HCT116 (cell line): Measurements from ENCODE around the gene CASP1. TPM values are rescaled to one million over a fixed set of nuclear protein-coding genes. Genes with fewer than 3 reads are reported as not detected.

Experiments
- ATAC-seq: fragments of 200-7000 bp; cut with Tn5 transposase; 2 replicates; pipeline ENCODE4 v1.9.1; 2020; ENCODE audit warnings: mild to moderate bottlenecking, moderate library complexity
- BruUV-seq: library from RNA; stranded (reverse); fragments of 400-500 nt; replicated peaks from 2 replicates; lab custom pipeline; 2021; lab: Mats Ljungman, UMichigan
- CTCF ChIA-PET: fragments of 300-600 bp; sonication (Branson Sonifier 250); formaldehyde crosslinking; loops from one replicate; lab custom pipeline; 2021; ENCODE audit warnings: antibody characterized with exemption; lab: Charles Lee
- POLR2A ChIA-PET: fragments of 300-600, 350-600 bp; sonication (Branson Sonifier 250); formaldehyde crosslinking; loops from one replicate; lab custom pipeline; 2021; ENCODE audit warnings: antibody characterized with exemption; lab: Charles Lee
- RAD21 ChIA-PET, 2 experiments: fragments of 300-600 bp; sonication (Branson Sonifier 250); formaldehyde crosslinking; loops; one replicate each; lab custom pipeline; 2023; ENCODE audit warnings: low total read pairs in 2 of 2; ENCODE audit not compliant: uncharacterized antibody in 2 of 2, unreplicated experiment in 2 of 2, low non-redundant PET in 1 of 2; lab: Charles Lee
- DNase-seq: peaks from one replicate; pipeline ENCODE4 v3.0.0-alpha.2; 2010; ENCODE audit warnings: low read depth, low spot score
- H2AFZ ChIP-seq: fragments of 200-600 bp; shearing (Covaris generic), sonication (generic); 2 replicates; pipeline ENCODE4 v1.6.1; 2017; ENCODE audit warnings: low read depth, mixed run types, mixed read lengths, antibody characterized with exemption, low read length; ENCODE audit not compliant: poor library complexity, severe bottlenecking
- H3K27ac ChIP-seq: 2 replicates; pipeline ENCODE4 v1.5.1; 2012; ENCODE audit warnings: low read depth, low read length
- H3K27me3 ChIP-seq: fragments of 200-600 bp; sonication (generic); 2 replicates; pipeline ENCODE4 v1.6.1; 2016; ENCODE audit warnings: mixed run types, low read length, mixed read lengths; ENCODE audit not compliant: insufficient read depth
- H3K36me3 ChIP-seq, 2 experiments: fragments of 200-500 bp in 1 of 2; fragments of 200-600 bp in 1 of 2; sonication (Bioruptor generic) in 1 of 2; sonication (generic) in 1 of 2; 2 replicates each; pipeline versions ENCODE4 v1.5.1 to v1.6.1; 2014 to 2016; ENCODE audit warnings: low read length in 2 of 2, inconsistent platforms in 1 of 2, mixed read lengths in 1 of 2, mixed run types in 1 of 2; ENCODE audit not compliant: insufficient read depth in 2 of 2, control insufficient read depth in 1 of 2
- H3K4me1 ChIP-seq, 2 experiments: fragments of 200-600 bp in 1 of 2; sonication (generic) in 1 of 2; 2 replicates each; pipeline versions ENCODE4 v1.5.1 to v1.6.1; 2012 to 2017; ENCODE audit warnings: low read length in 2 of 2, inconsistent platforms in 1 of 2, mild to moderate bottlenecking in 1 of 2, mixed read lengths in 1 of 2, mixed run types in 1 of 2, moderate library complexity in 1 of 2; ENCODE audit not compliant: insufficient read depth in 2 of 2, control insufficient read depth in 1 of 2
- H3K4me2 ChIP-seq: fragments of 200-600 bp; sonication (generic); 2 replicates; pipeline ENCODE4 v1.6.1; 2017; ENCODE audit warnings: mixed run types, low read length, mixed read lengths
- H3K4me3 ChIP-seq, 2 experiments: fragments of 200-600 bp in 1 of 2; sonication (generic) in 1 of 2; replicated peaks in 1 of 2; 2 replicates each; pipeline ENCODE4 v1.5.1; 2011 to 2016; ENCODE audit warnings: low read length in 2 of 2, control low read depth in 1 of 2, low read depth in 1 of 2, mild to moderate bottlenecking in 1 of 2, mixed read lengths in 1 of 2, mixed run types in 1 of 2
- H3K79me2 ChIP-seq: fragments of 200-600 bp; sonication (generic); 2 replicates; pipeline ENCODE4 v1.6.1; 2017; ENCODE audit warnings: mild to moderate bottlenecking, mixed run types, low read length, moderate library complexity, mixed read lengths; ENCODE audit not compliant: insufficient read depth
- H3K9ac ChIP-seq: fragments of 200-600 bp; sonication (generic); 2 replicates; pipeline ENCODE4 v1.6.1; 2016; ENCODE audit warnings: low read length, mixed read lengths
- H3K9me2 ChIP-seq: fragments of 200-600 bp; sonication (generic), shearing (Covaris generic); 2 replicates; pipeline ENCODE4 v1.6.1; 2017; ENCODE audit warnings: mixed run types, mild to moderate bottlenecking, moderate library complexity; ENCODE audit not compliant: insufficient read depth
- H3K9me3 ChIP-seq, 2 experiments: fragments of 200-500 bp in 1 of 2; fragments of 200-600 bp in 1 of 2; sonication (Bioruptor generic) in 1 of 2; sonication (generic) in 1 of 2; 2 replicates each; pipeline ENCODE4 v1.6.1; 2014 to 2017; ENCODE audit warnings: low read length in 2 of 2, mixed read lengths in 2 of 2, inconsistent platforms in 1 of 2, low read depth in 1 of 2, mild to moderate bottlenecking in 1 of 2, mixed run types in 1 of 2, moderate library complexity in 1 of 2; ENCODE audit not compliant: control insufficient read depth in 1 of 2, insufficient read depth in 1 of 2
- H4K20me1 ChIP-seq: fragments of 200-600 bp; sonication (generic), shearing (Covaris generic); 2 replicates; pipeline ENCODE4 v1.6.1; 2017; ENCODE audit warnings: mixed run types, mild to moderate bottlenecking, moderate library complexity; ENCODE audit not compliant: insufficient read depth
- CTCF ChIP-seq, 3 experiments: fragments of 200-600 bp in 1 of 3; sonication (generic) in 1 of 3; IDR thresholded peaks in 2 of 3; conservative IDR thresholded peaks in 1 of 3; 2 replicates each; pipeline ENCODE4 v1.5.1; 2012 to 2017; ENCODE audit warnings: low read depth in 2 of 3, low read length in 2 of 3, antibody characterized with exemption in 1 of 3, borderline replicate concordance in 1 of 3, control low read depth in 1 of 3, mild to moderate bottlenecking in 1 of 3, mixed read lengths in 1 of 3, mixed run types in 1 of 3, moderate library complexity in 1 of 3; ENCODE audit not compliant: insufficient read depth in 1 of 3
- EGR1 ChIP-seq: IDR thresholded peaks from 2 replicates; pipeline ENCODE4 v1.6.1; 2012; ENCODE audit warnings: low read depth
- ELF1 ChIP-seq: IDR thresholded peaks from 2 replicates; pipeline ENCODE4 v1.6.1; 2012; ENCODE audit warnings: low read depth, borderline replicate concordance
- EZH2 ChIP-seq: fragments of 200-600 bp; sonication (generic); IDR thresholded peaks from 2 replicates; pipeline ENCODE4 v1.6.1; 2017; ENCODE audit warnings: antibody characterized with exemption, mixed run types
- JUND ChIP-seq: IDR thresholded peaks from 2 replicates; pipeline ENCODE4 v1.6.1; 2012
- POLR2AphosphoS5 ChIP-seq: IDR thresholded peaks from 2 replicates; pipeline ENCODE4 v1.6.1; 2011; ENCODE audit warnings: mild to moderate bottlenecking, low read depth, low read length, moderate library complexity
- REST ChIP-seq: IDR thresholded peaks from 2 replicates; pipeline ENCODE4 v1.6.1; 2012; ENCODE audit warnings: low read depth
- SIN3A ChIP-seq: IDR thresholded peaks from 2 replicates; pipeline ENCODE4 v1.6.1; 2012; ENCODE audit warnings: low read depth
- SRF ChIP-seq: IDR thresholded peaks from 2 replicates; pipeline ENCODE4 v1.6.1; 2012; ENCODE audit warnings: low read depth
- YY1 ChIP-seq: IDR thresholded peaks from 2 replicates; pipeline ENCODE4 v1.6.1; 2011; ENCODE audit warnings: low read length, low read depth, moderate library complexity, mild to moderate bottlenecking; ENCODE audit not compliant: insufficient replicate concordance; ENCODE audit errors: extremely low read depth
- ZBTB33 ChIP-seq: IDR thresholded peaks from 2 replicates; pipeline ENCODE4 v1.6.1; 2011; ENCODE audit warnings: mild to moderate bottlenecking, low read length, moderate library complexity; ENCODE audit not compliant: insufficient replicate concordance; ENCODE audit errors: extremely low read depth
- ZFX ChIP-seq: fragments of 450-650 bp; IDR thresholded peaks from 2 replicates; pipeline ENCODE4 v1.6.1; 2017
- ZNF274 ChIP-seq: fragments of 200-500 bp; sonication (Bioruptor generic); IDR thresholded peaks from 2 replicates; pipeline ENCODE4 v1.6.1; 2014; ENCODE audit warnings: mild to moderate bottlenecking, low read depth, low read length, inconsistent platforms
- intact Hi-C: fragments of 100-400 bp; cut with micrococcal nuclease; formaldehyde crosslinking; loops from 2 replicates; pipeline ENCODE4 v1.10.0; 2022
- total RNA-seq: library from RNA; stranded (reverse); gene quantifications from one replicate; pipeline ENCODE4 v1.2.1, GENCODE V29; 2021; ENCODE audit not compliant: unreplicated experiment
- TF ChIP-seq, protein P1 (sequence below): IDR thresholded peaks from 2 replicates; pipeline ENCODE4 v1.6.1; 2012

CASP1 gene
- total RNA-seq, 1 experiment from 2014 or later, result not detected

GRCh38 chr11:105033343-105033742, 1.6 kb downstream of the CASP1 start (continued):
- no peak for TF ChIP-seq POLR2AphosphoS5
- TF ChIP-seq, all 23 proteins: peak for 0

DNA sequence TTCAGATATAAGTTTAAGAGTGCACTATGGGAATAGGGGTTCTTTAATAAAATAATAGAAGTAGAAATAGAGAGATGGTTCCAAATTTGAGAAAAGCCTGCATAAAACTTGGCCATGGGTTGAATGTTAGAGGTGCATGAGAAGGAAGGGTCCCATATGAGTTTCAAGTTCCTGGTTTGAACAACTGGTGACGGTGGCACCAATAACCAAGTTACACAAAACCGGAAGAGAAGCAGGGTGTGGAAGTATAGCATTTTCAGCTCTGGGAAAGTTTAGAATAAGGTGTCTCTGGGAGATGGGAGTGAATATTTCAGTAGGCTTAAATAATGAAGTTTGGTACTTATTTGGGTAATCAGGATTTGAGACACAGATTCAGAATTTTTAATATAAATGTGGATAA, 2.4 kb downstream of the CASP1 start:
- H3K4me3 ChIP-seq, result no peak overlapping the region
- no peaks in the 10 kb centered on the region for H3K9me2 ChIP-seq
- no peak overlapping the region for H3K27ac ChIP-seq
- BruUV-seq, result no TSS peak
- intact Hi-C loops, result no loop called here
- no peaks in the 10 kb centered on the region for H3K36me3 ChIP-seq
- no peaks in the 10 kb centered on the region for H3K4me1 ChIP-seq
- H4K20me1 ChIP-seq, result no peaks in the 10 kb centered on the region
- H3K4me2 ChIP-seq, result no peak overlapping the region
- H2AFZ ChIP-seq, result no peak overlapping the region
- ATAC-seq (no peak), DNase-seq (no peak)
- POLR2A ChIA-PET, result no interaction called here
- H3K27me3 ChIP-seq, result no peaks in the 10 kb centered on the region
- no peaks in the 10 kb centered on the region for H3K79me2 ChIP-seq
- CTCF ChIA-PET, result no interaction called here
- H3K9me3 ChIP-seq, result no peaks in the 10 kb centered on the region
- TF ChIP-seq SIN3A (no peak), POLR2AphosphoS5 (no peak), ZNF274 (no peak), JUND (no peak), ELF1 (no peak), ZFX (no peak), EGR1 (no peak), EZH2 (no peak), CTCF (IDR thresholded peaks at IDR 0.05 in 2 of 3, conservative IDR thresholded peaks at IDR 0.05 in 1 of 3; ENCODE audit: borderline replicate concordance in 1 of 3, insufficient read depth in 1 of 3, low read depth in 2 of 3, low read length in 2 of 3) (no peak), ZBTB33 (no peak), REST (no peak), YY1 (no peak), SRF (no peak)
- TF ChIP-seq, protein P1, sequence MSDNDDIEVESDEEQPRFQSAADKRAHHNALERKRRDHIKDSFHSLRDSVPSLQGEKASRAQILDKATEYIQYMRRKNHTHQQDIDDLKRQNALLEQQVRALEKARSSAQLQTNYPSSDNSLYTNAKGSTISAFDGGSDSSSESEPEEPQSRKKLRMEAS, result no peak
- RAD21 ChIA-PET, result no interaction called here
- no peak overlapping the region for H3K9ac ChIP-seq
